Natural killer cell (primary cell): ENCODE data around the gene RNH1. TPM values are rescaled to one million over a fixed set of nuclear protein-coding genes. Genes with fewer than 3 reads are reported as not detected.

Source experiments
- ATAC-seq, 3 donors: fragments of 150-1000 bp in 2 of 3; fragments of 200-7000 bp in 1 of 3; cut with Tn5 transposase; 1 replicate in 1 of 3; 2 replicates in 2 of 3; pipeline ENCODE4 v1.10.0; 2021; ENCODE audit warnings: mild to moderate bottlenecking in 2 of 3, moderate library complexity in 2 of 3
- DNase-seq, 2 donors: peaks; one replicate each; pipeline versions ENCODE4 v3.0.0 to v3.0.0-alpha.2; 2013 to 2021; ENCODE audit warnings: mixed read lengths in 1 of 2
- H3K27ac ChIP-seq: one replicate; pipeline ENCODE4 v1.5.1; 2013; ENCODE audit warnings: mild to moderate bottlenecking, low read length
- H3K27me3 ChIP-seq: one replicate; pipeline ENCODE4 v1.6.1; 2013; ENCODE audit warnings: low read length; ENCODE audit not compliant: control insufficient read depth, insufficient read depth
- H3K36me3 ChIP-seq: one replicate; pipeline ENCODE4 v1.6.1; 2013; ENCODE audit warnings: low read length; ENCODE audit not compliant: control insufficient read depth, insufficient read depth
- H3K4me1 ChIP-seq: one replicate; pipeline ENCODE4 v1.6.1; 2013; ENCODE audit warnings: low read length; ENCODE audit not compliant: control insufficient read depth, insufficient read depth
- H3K4me3 ChIP-seq: one replicate; pipeline ENCODE4 v1.5.1; 2013; ENCODE audit warnings: low read length
- H3K9me3 ChIP-seq: one replicate; pipeline ENCODE4 v1.6.1; 2013; ENCODE audit warnings: low read length; ENCODE audit not compliant: control insufficient read depth, insufficient read depth
- H3K27ac Mint-ChIP-seq, 2 donors: one replicate each; pipeline ENCODE4 v1.8.0; 2022; ENCODE audit warnings: mild to moderate bottlenecking in 2 of 2, mixed read lengths in 2 of 2, moderate library complexity in 1 of 2
- H3K27me3 Mint-ChIP-seq, 2 donors: one replicate each; pipeline ENCODE4 v1.8.0; 2022; ENCODE audit warnings: low read depth in 2 of 2, mixed read lengths in 2 of 2
- H3K36me3 Mint-ChIP-seq: one replicate; pipeline ENCODE4 v1.8.0; 2022; ENCODE audit warnings: mixed read lengths
- H3K4me1 Mint-ChIP-seq, 2 donors: one replicate each; pipeline ENCODE4 v1.8.0; 2022; ENCODE audit warnings: mixed read lengths in 2 of 2
- H3K4me3 Mint-ChIP-seq: one replicate; pipeline ENCODE4 v1.8.0; 2022; ENCODE audit warnings: mild to moderate bottlenecking, moderate library complexity, mixed read lengths
- H3K9me3 Mint-ChIP-seq, 2 donors: one replicate each; pipeline ENCODE4 v1.8.0; 2022; ENCODE audit warnings: mixed read lengths in 2 of 2
- WGBS: methylation state at CpG from one replicate; pipeline ENCODE4 v1.1.7; 2013; ENCODE audit warnings: missing lambda C conversion rate; ENCODE audit not compliant: insufficient coverage; 5-methylcytosine and 5-hydroxymethylcytosine counted together
- intact Hi-C: fragments of 100-400 bp; cut with micrococcal nuclease; formaldehyde crosslinking; loops from one replicate; pipeline ENCODE4 v1.14.2; 2022
- total RNA-seq, 4 donors: library from RNA; stranded (reverse); fragments of 120-200 nt in 1 of 4; gene quantifications; one replicate each; pipeline versions ENCODE4 v1.2.3 to v1.2.4, GENCODE V29; 2013 to 2022
- TF ChIP-seq, protein P1 (sequence below): fragments of 200-600 bp; IDR thresholded peaks from one replicate; pipeline ENCODE4 v1.8.0; 2022; ENCODE audit warnings: antibody characterized with exemption

The RNH1 gene
- total RNA-seq, 3 donors from 2014 or later (not counting 1 experiment from before 2014, with no cell fraction given): 113 to 120 (median 118) TPM

DNA sequence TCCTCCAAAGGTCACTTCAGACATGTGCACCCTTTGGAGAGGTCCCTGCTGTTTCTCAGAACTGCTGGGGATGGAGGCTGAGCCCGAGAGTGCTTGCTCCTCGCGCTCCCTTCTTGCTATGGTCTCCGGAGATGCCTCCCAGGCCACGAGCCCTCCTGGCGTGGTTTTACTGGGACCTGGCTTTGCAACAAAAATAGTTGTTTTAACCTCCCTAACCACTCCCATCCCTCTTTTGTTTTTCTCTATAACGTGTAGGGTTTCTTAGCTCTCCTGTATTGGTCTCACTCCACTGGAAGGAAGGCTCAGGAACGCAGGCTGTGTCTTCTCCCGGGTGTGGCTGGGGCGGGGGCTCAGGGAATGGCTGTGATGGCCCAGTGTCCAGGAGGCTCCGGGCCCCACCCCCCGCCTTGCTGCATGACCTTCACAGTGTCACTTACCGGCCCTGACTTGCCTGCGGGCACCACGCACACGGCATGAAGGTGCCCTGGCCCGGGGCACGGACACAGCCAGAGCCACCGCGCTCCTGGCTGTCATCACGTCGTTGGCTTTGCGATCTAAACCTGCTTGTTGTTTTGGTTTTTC is 51.4 kb downstream of the RNH1 start:
- peaks cover 17% of the 10 kb centered on the region for H3K36me3 ChIP-seq
- no peaks in the 10 kb centered on the region for H3K27me3 Mint-ChIP-seq
- no peak overlapping the region for H3K4me3 ChIP-seq
- no peak overlapping the region for H3K27ac Mint-ChIP-seq
- intact Hi-C loops: no loop called here
- H3K4me1 Mint-ChIP-seq: peaks cover 29 to 39% of the 10 kb centered on the region in 2 donors
- ATAC-seq: no peak
- no peaks in the 10 kb centered on the region for H3K9me3 Mint-ChIP-seq
- no peaks in the 10 kb centered on the region for H3K27me3 ChIP-seq
- no peaks in the 10 kb centered on the region for H3K36me3 Mint-ChIP-seq
- DNase-seq: no peak
- H3K27ac ChIP-seq: no peak overlapping the region
- 93% methylated on average over 23 of the region's 23 CpGs for WGBS
- no peaks in the 10 kb centered on the region for H3K9me3 ChIP-seq
- no peak overlapping the region for H3K4me3 Mint-ChIP-seq
- TF ChIP-seq, protein P1, sequence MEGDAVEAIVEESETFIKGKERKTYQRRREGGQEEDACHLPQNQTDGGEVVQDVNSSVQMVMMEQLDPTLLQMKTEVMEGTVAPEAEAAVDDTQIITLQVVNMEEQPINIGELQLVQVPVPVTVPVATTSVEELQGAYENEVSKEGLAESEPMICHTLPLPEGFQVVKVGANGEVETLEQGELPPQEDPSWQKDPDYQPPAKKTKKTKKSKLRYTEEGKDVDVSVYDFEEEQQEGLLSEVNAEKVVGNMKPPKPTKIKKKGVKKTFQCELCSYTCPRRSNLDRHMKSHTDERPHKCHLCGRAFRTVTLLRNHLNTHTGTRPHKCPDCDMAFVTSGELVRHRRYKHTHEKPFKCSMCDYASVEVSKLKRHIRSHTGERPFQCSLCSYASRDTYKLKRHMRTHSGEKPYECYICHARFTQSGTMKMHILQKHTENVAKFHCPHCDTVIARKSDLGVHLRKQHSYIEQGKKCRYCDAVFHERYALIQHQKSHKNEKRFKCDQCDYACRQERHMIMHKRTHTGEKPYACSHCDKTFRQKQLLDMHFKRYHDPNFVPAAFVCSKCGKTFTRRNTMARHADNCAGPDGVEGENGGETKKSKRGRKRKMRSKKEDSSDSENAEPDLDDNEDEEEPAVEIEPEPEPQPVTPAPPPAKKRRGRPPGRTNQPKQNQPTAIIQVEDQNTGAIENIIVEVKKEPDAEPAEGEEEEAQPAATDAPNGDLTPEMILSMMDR: no peak
- H3K4me1 ChIP-seq: peaks cover 35% of the 10 kb centered on the region

DNA sequence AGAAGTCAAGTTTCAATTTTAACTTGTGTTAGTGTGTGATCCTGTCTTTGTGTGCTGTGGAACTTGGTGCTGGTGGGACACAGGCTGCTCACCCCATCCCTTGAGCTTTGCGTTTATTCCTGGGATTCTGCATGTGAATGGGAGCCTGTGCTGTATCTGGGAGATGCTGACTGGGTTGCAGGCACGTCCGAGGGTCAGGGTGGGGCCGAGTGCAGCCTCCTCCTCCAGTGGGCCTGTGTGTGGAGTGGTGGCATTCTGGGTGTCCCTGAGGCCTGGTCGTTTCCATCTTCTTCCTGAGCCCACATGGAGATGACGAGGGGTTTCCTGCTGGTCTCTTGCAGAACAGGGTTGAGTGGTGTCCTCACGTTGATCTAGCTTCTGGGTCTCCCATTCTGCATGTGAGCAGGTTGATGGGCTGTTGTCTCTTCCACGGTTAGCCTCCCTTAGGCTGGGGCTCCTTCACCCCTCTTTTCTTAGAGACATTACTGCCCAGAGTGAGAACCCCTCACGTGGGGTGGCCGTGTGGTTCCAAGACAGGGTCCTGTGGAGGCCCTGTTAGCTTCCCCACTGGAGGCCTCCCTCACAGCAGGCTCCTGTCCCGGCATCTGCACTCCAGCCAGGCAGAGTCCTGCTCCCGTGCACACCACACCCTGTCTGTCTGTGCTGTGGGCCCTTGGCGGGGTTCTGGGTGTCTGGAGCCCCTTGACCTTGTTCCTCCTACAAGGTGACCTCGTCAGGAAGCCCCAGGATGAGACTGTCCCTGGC is 52.1 kb downstream of the RNH1 start:
- H3K4me3 ChIP-seq: no peak overlapping the region
- no peaks in the 10 kb centered on the region for H3K9me3 ChIP-seq
- Mint-ChIP-seq H3K9me3 (no peaks in the 10 kb centered on the region), H3K27ac (no peak overlapping the region), H3K4me3 (no peak overlapping the region), H3K36me3 (no peaks in the 10 kb centered on the region), H3K27me3 (no peaks in the 10 kb centered on the region), H3K4me1 (peaks cover 29 to 40% of the 10 kb centered on the region in 2 donors)
- TF ChIP-seq, protein P1: no peak
- WGBS: 89% methylated on average over 14 of the region's 14 CpGs
- H3K27ac ChIP-seq: no peak overlapping the region
- H3K4me1 ChIP-seq: peaks cover 35% of the 10 kb centered on the region
- ATAC-seq (no peak), DNase-seq (no peak)
- H3K36me3 ChIP-seq: peaks cover 11% of the 10 kb centered on the region
- intact Hi-C loops: no loop called here
- no peaks in the 10 kb centered on the region for H3K27me3 ChIP-seq

DNA sequence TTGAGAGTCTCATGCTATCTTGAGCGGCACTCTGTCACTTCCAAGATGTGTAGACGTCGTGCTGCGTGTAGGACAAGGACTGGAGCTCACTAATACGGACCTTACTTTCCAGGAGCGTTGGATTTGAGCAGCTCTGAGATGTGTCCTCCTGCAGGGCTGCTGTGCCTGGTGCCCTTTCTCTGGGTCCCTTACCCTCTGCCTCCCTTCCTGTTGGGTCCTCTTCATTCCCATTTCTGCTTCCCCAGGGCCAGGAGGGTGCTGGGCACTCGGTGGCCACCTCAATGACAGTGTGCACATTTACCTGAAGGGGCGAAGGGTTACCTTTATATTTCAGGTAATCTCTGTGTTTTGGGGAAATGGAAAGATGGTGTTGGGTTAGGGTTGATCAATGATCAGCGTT is 53.0 kb downstream of the RNH1 start:
- H3K9me3 ChIP-seq: no peaks in the 10 kb centered on the region
- intact Hi-C loops: no loop called here
- ATAC-seq: no peak
- DNase-seq: no peak
- H3K36me3 Mint-ChIP-seq: no peaks in the 10 kb centered on the region
- 93% methylated on average over 9 of the region's 9 CpGs for WGBS
- H3K27ac ChIP-seq: no peak overlapping the region
- no peaks in the 10 kb centered on the region for H3K27me3 ChIP-seq
- no peaks in the 10 kb centered on the region for H3K27me3 Mint-ChIP-seq
- peaks cover 45% of the 10 kb centered on the region for H3K4me1 ChIP-seq
- peaks cover 29 to 40% of the 10 kb centered on the region in 2 donors for H3K4me1 Mint-ChIP-seq
- no peak overlapping the region for H3K27ac Mint-ChIP-seq
- peaks cover 11% of the 10 kb centered on the region for H3K36me3 ChIP-seq
- H3K4me3 ChIP-seq: no peak overlapping the region
- no peak overlapping the region for H3K4me3 Mint-ChIP-seq
- TF ChIP-seq, protein P1: no peak
- H3K9me3 Mint-ChIP-seq: no peaks in the 10 kb centered on the region
